ENCODE measurements around the gene DIPK1A. TPM values are rescaled to one million over a fixed set of nuclear protein-coding genes. Genes with fewer than 3 reads are reported as not detected.

The DIPK1A gene
- total RNA-seq, 1 experiment from 2014 or later, result 3.8 TPM

DNA sequence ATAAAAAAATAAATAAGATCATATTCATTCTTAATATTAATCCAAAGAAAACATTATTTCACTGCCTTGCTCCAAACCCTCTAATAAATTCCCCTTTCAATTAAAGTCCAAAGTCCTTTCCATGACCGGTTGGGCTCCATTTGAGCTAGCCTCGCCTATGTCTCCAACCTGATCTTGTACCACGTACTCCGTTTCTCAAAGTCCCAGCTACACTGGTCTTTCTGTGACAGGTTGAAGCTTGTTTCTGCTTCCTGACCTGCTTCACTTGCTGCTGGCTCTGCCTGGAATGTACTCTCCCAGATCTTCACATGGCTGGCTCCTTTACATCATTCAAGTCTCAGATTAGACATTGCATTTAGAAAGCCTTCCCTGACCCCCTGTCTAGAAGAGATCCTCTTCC, 113.1 kb downstream of the DIPK1A start:
- Histone ChIP-seq H4K20me1 (ENCODE audit: control insufficient read depth, insufficient read depth, insufficient read length) (no peaks in the 10 kb centered on the region), H4K5ac (ENCODE audit: insufficient read length, low read depth, low read length) (no peak overlapping the region), H2BK5ac (ENCODE audit: insufficient read length, low read length) (no peak overlapping the region), H2BK20ac (ENCODE audit: low read depth, low read length, poor library complexity, severe bottlenecking) (no peak overlapping the region), H3K9ac (ENCODE audit: extremely low read depth, insufficient read length, low read length) (no peak overlapping the region), H3K79me2 (ENCODE audit: insufficient read depth, low read length) (no peaks in the 10 kb centered on the region), H3K4me2 (ENCODE audit: insufficient read depth, insufficient read length, low read length) (no peak overlapping the region), H3K4ac (ENCODE audit: low read depth, low read length) (no peak overlapping the region), H3K79me1 (ENCODE audit: insufficient read depth, low read depth, low read length, poor library complexity, severe bottlenecking) (no peaks in the 10 kb centered on the region), H3K9me3 (ENCODE audit: control insufficient read depth, low read depth, low read length) (no peaks in the 10 kb centered on the region), H4K8ac (replicated peaks; ENCODE audit: insufficient read length, low read depth, low read length) (no peak overlapping the region), H3K56ac (ENCODE audit: insufficient read length, low read depth, low read length) (no peak overlapping the region), H2BK15ac (ENCODE audit: low read depth, low read length) (no peak overlapping the region), H2AK5ac (ENCODE audit: insufficient read length, low read length) (no peak overlapping the region), H3K23me2 (ENCODE audit: insufficient read length, low read depth, low read length, poor library complexity, severe bottlenecking) (no peaks in the 10 kb centered on the region), H3K18ac (ENCODE audit: insufficient read length, low read depth, low read length) (no peak overlapping the region), H2BK120ac (ENCODE audit: low read depth, low read length, poor library complexity, severe bottlenecking) (no peak overlapping the region), H2AFZ (ENCODE audit: low read length) (no peak overlapping the region), H3K27ac (ENCODE audit: insufficient read length, low read depth, low read length) (no peak overlapping the region), H3T11ph (ENCODE audit: low read length) (no peak overlapping the region), H4K91ac (ENCODE audit: insufficient read length, low read depth, low read length) (no peak overlapping the region), H3K23ac (ENCODE audit: insufficient read length, low read depth, low read length) (no peak overlapping the region), H3K14ac (ENCODE audit: insufficient read depth, low read length) (no peak overlapping the region), H2BK12ac (ENCODE audit: insufficient read length, low read depth, low read length) (no peak overlapping the region), H3K4me1 (ENCODE audit: insufficient read depth, low read length) (no peaks in the 10 kb centered on the region), H3K27me3 (ENCODE audit: insufficient read depth, low read length) (no peaks in the 10 kb centered on the region)
- DNase-seq, result no peak
- Mint-ChIP-seq H3K27ac (no peak overlapping the region), H3K4me1 (no peaks in the 10 kb centered on the region), H3K27me3 (ENCODE audit: low read depth) (no peaks in the 10 kb centered on the region), H3K9me3 (no peaks in the 10 kb centered on the region), H3K4me3 (no peak overlapping the region), H3K36me3 (ENCODE audit: insufficient read depth in 1 of 3, low read depth in 3 of 3) (peaks cover 10 to 13% (median 12%) of the 10 kb centered on the region in 3 experiments; a peak in 6 of 7 replicates)
- TF ChIP-seq, protein P1, sequence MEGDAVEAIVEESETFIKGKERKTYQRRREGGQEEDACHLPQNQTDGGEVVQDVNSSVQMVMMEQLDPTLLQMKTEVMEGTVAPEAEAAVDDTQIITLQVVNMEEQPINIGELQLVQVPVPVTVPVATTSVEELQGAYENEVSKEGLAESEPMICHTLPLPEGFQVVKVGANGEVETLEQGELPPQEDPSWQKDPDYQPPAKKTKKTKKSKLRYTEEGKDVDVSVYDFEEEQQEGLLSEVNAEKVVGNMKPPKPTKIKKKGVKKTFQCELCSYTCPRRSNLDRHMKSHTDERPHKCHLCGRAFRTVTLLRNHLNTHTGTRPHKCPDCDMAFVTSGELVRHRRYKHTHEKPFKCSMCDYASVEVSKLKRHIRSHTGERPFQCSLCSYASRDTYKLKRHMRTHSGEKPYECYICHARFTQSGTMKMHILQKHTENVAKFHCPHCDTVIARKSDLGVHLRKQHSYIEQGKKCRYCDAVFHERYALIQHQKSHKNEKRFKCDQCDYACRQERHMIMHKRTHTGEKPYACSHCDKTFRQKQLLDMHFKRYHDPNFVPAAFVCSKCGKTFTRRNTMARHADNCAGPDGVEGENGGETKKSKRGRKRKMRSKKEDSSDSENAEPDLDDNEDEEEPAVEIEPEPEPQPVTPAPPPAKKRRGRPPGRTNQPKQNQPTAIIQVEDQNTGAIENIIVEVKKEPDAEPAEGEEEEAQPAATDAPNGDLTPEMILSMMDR (conservative IDR thresholded peaks at IDR 0.05), result no peak
- WGBS (ENCODE audit: extremely low coverage, insufficient read length, low lambda C conversion rate), result no CpG with 5 or more reads among the region's 4 CpGs

All from H9 (cell line).